Endothelial cell (in vitro differentiated cells): ENCODE data around the gene GNG12. TPM values are rescaled to one million over a fixed set of nuclear protein-coding genes. Genes with fewer than 3 reads are reported as not detected.

Experiments
- DNase-seq: peaks from one replicate; pipeline ENCODE4 v3.0.0; 2021; ENCODE audit warnings: low spot score
- H3K27ac Mint-ChIP-seq: one replicate; pipeline ENCODE4 v1.8.0; 2021; ENCODE audit warnings: mixed read lengths, inconsistent platforms; ENCODE audit not compliant: unreplicated experiment
- H3K27me3 Mint-ChIP-seq: one replicate; pipeline ENCODE4 v1.8.0; 2021; ENCODE audit warnings: mild to moderate bottlenecking, moderate library complexity, mixed read lengths, inconsistent platforms; ENCODE audit not compliant: unreplicated experiment
- H3K36me3 Mint-ChIP-seq: one replicate; pipeline ENCODE4 v1.8.0; 2021; ENCODE audit warnings: mild to moderate bottlenecking, low read depth, mixed read lengths, inconsistent platforms; ENCODE audit not compliant: unreplicated experiment
- H3K4me1 Mint-ChIP-seq: one replicate; pipeline ENCODE4 v1.8.0; 2021; ENCODE audit warnings: mild to moderate bottlenecking, mixed read lengths, inconsistent platforms; ENCODE audit not compliant: unreplicated experiment
- H3K4me3 Mint-ChIP-seq: one replicate; pipeline ENCODE4 v1.8.0; 2021; ENCODE audit warnings: mild to moderate bottlenecking, mixed read lengths, inconsistent platforms; ENCODE audit not compliant: unreplicated experiment
- H3K9me3 Mint-ChIP-seq: one replicate; pipeline ENCODE4 v1.8.0; 2021; ENCODE audit warnings: mixed read lengths, inconsistent platforms; ENCODE audit not compliant: unreplicated experiment
- total RNA-seq: library from RNA; stranded (reverse); fragmentation: NEBNext Ultra II Directional; extraction: Animal tissue kit (Norgen Biotek cat#: 25700); gene quantifications from one replicate; pipeline ENCODE4 v1.2.1, GENCODE V29; 2021; ENCODE audit not compliant: unreplicated experiment
- TF ChIP-seq, protein P1 (sequence below): fragments of 200-600 bp; sonication (generic); IDR thresholded peaks from one replicate; pipeline ENCODE4 v1.5.0; 2021; ENCODE audit warnings: antibody characterized with exemption; ENCODE audit not compliant: unreplicated experiment

The GNG12 gene
- total RNA-seq, 1 donor from 2014 or later = 26.2 TPM

DNA sequence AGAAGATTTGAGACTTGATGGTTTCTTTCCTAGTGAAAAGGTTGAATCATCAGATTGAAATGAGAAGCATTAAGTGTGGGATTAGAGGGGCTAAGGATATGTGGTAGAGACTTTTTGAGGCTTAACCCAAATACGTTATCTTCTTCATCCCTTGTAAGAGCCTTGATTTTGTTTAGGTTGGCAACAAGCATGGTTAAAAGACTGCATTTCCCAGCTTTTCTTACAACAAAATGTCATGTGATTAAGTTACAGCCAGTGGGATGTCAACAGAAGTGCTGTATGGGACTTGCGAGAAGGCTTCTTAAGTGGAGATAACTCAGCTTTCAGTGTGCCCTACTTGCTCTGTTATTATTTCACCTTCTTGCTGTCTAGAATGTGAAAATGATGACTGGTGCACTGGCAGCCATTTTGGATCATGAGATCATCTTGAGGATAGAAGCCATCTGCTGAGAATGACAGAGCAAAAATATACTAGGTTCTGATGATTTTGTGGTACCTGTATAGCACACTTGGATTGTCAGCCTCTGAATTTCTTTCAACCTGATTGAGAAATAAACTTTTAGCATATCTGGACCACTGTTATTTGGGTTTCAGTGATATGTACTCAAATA, 41.3 kb upstream of the GNG12 start:
- Mint-ChIP-seq H3K27me3 (no peaks in the 10 kb centered on the region), H3K27ac (no peak overlapping the region), H3K9me3 (no peaks in the 10 kb centered on the region), H3K4me1 (no peaks in the 10 kb centered on the region), H3K36me3 (no peaks in the 10 kb centered on the region), H3K4me3 (no peak overlapping the region)
- DNase-seq = no peak
- TF ChIP-seq, protein P1, sequence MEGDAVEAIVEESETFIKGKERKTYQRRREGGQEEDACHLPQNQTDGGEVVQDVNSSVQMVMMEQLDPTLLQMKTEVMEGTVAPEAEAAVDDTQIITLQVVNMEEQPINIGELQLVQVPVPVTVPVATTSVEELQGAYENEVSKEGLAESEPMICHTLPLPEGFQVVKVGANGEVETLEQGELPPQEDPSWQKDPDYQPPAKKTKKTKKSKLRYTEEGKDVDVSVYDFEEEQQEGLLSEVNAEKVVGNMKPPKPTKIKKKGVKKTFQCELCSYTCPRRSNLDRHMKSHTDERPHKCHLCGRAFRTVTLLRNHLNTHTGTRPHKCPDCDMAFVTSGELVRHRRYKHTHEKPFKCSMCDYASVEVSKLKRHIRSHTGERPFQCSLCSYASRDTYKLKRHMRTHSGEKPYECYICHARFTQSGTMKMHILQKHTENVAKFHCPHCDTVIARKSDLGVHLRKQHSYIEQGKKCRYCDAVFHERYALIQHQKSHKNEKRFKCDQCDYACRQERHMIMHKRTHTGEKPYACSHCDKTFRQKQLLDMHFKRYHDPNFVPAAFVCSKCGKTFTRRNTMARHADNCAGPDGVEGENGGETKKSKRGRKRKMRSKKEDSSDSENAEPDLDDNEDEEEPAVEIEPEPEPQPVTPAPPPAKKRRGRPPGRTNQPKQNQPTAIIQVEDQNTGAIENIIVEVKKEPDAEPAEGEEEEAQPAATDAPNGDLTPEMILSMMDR = no peak

DNA sequence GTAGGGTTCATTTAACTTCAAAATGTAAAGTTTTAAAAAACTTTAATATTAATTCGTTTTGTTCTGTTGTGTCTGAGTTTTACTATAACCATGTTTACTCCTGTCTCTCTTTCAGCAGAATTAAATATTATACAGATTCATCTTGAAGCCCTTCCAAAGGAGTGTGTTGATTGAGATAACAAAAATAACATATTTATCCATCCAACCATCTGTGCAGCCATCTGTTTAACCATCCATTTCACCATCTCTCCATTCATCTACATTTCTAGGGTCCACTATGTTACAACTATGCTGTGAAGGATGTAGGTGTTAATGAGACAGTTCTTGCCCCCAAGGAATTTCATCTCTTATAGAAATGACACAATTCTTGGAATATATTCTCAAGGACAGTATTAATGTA, 36.0 kb upstream of the GNG12 start:
- DNase-seq = no peak
- Mint-ChIP-seq H3K4me3 (no peak overlapping the region), H3K27me3 (no peaks in the 10 kb centered on the region), H3K9me3 (no peaks in the 10 kb centered on the region), H3K36me3 (no peaks in the 10 kb centered on the region), H3K4me1 (no peaks in the 10 kb centered on the region), H3K27ac (no peak overlapping the region)
- TF ChIP-seq, protein P1 = no peak

DNA sequence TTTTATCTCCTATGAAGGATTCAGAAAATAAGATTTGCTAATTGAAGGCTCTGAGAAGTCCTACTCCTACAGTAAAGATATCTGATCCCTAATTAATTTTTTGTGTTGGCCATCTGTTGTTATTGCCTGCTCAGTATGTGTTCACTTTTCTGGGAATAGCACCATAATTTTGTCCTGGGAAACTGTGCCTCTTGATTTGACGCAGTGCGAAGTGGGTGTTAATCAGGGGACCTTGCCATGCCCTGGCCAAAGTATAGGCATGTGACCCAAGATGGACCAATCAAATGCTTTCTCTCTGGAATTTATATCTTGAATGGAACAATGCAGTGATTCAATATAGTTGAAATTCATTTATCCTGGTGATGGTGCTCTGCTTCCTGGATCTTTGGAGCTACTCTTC, 30.4 kb upstream of the GNG12 start:
- Mint-ChIP-seq H3K9me3 (no peaks in the 10 kb centered on the region), H3K27me3 (no peaks in the 10 kb centered on the region), H3K36me3 (no peaks in the 10 kb centered on the region), H3K27ac (no peak overlapping the region), H3K4me3 (no peak overlapping the region), H3K4me1 (peaks cover 3% of the 10 kb centered on the region)
- no peak for DNase-seq
- TF ChIP-seq, protein P1 = no peak

DNA sequence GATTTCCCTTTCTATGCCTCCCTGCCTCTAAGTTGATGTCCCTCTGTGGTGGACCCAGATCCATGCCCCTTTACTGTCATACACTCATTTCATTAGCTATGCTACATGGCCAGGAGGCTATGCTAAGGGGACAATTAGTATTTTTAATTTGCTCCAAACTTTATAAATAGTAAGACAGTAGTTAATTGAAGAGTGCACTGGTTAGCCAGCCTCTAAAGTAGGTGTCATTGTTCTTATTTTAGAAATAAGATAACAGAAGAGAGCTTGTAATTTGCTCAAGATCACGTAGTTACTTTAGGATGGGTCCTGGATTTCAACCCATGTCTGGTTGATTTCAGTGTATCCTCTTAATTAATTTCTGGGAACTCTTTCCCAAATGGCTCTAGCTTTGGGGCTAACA, 29.4 kb upstream of the GNG12 start:
- Mint-ChIP-seq H3K4me3 (no peak overlapping the region), H3K27ac (no peak overlapping the region), H3K27me3 (no peaks in the 10 kb centered on the region), H3K4me1 (peaks cover 3% of the 10 kb centered on the region), H3K36me3 (no peaks in the 10 kb centered on the region), H3K9me3 (no peaks in the 10 kb centered on the region)
- TF ChIP-seq, protein P1 = no peak
- no peak for DNase-seq

DNA sequence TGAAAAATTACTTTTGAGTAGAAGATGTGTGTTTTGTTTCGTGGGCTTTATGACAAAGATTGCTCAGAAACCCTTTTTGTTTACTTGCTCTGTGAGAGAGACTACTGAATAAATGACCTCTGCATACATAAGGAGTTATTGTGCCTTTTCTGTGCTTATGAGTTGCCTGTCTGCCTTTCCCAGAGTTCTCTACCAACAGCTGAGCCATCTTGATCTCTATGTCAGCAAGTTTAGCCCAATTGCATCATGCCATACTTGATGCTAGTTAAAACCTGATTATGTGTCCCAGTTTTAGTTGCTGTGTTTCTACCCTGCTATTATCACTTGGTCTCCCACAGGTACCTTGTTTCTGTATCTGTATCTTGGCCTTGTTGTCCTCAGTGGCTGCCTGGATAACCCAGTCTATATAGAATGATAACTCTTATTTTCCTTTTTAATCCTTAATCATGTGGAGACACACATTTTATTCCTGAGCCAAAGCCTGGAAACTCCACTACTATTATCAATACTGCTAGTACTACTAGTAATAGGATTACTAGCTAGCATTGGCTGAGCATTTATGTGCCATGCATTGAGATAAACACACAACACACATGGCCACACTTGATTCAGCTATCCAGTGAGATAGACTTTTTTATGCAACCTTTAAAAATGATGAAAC, 28.7 kb upstream of the GNG12 start:
- Mint-ChIP-seq H3K9me3 (no peaks in the 10 kb centered on the region), H3K4me1 (peaks cover 3% of the 10 kb centered on the region), H3K27ac (no peak overlapping the region)

More for the DNA sequence above, 28.7 kb upstream of the GNG12 start:
- Mint-ChIP-seq H3K36me3 (no peaks in the 10 kb centered on the region), H3K27me3 (no peaks in the 10 kb centered on the region), H3K4me3 (no peak overlapping the region)
- TF ChIP-seq, protein P1 = no peak
- no peak for DNase-seq
